Stimulated activated naive CD8-positive, alpha-beta T cell treated with anti-CD3 and anti-CD28 coated beads, Interleukin-15, Interleukin-2, amounts not matched to agents 100 U/mL and 50 U/mL, for 24 hours (primary cell): ENCODE measurements around the gene CHRNA1.

Experiments used
- ATAC-seq: fragments of 150-1000 bp; cut with Tn5 transposase; one replicate; pipeline ENCODE4 v1.10.0; 2021
- DNase-seq: peaks from one replicate; pipeline ENCODE4 v3.0.0; 2021

CHRNA1 gene

GRCh38 chr2:174759381-174760065 is 4.7 kb downstream of the CHRNA1 start:
- no peak for DNase-seq

GRCh38 chr2:174756743-174757142 is 7.5 kb downstream of the CHRNA1 start:
- DNase-seq (no peak), ATAC-seq (no peak)

More at GRCh38 chr2:174759381-174760065, 4.7 kb downstream of the CHRNA1 start:
- no peak for ATAC-seq

GRCh38 chr2:174753038-174753633 is 11.1 kb downstream of the CHRNA1 start:
- peak; percentile 56 for ATAC-seq
- DNase-seq = peak; percentile 31

GRCh38 chr2:174752403-174753037 is 11.8 kb downstream of the CHRNA1 start:
- ATAC-seq = peak; percentile 69
- DNase-seq = no peak

- ATAC-seq (peak; percentile 37), DNase-seq (peak; percentile 55)
These were observed 13.3 kb downstream of the CHRNA1 start for GRCh38 chr2:174750923-174751441.

GRCh38 chr2:174749793-174750192 is 14.5 kb downstream of the CHRNA1 start:
- ATAC-seq = no peak
- DNase-seq = no peak

GRCh38 chr2:174748948-174749347 is 15.3 kb downstream of the CHRNA1 start:
- ATAC-seq = peak; percentile 25

GRCh38 chr2:174745142-174745541 is 19.1 kb downstream of the CHRNA1 start:
- DNase-seq (no peak), ATAC-seq (no peak)

More at GRCh38 chr2:174748948-174749347, 15.3 kb downstream of the CHRNA1 start:
- DNase-seq = peak; percentile 79

- DNase-seq (no peak), ATAC-seq (no peak)
These were observed 20.2 kb downstream of the CHRNA1 start for GRCh38 chr2:174744111-174744510.

GRCh38 chr2:174740721-174741120 is 23.6 kb downstream of the CHRNA1 start:
- no peak for ATAC-seq
- DNase-seq = no peak

GRCh38 chr2:174738841-174739240 is 25.4 kb downstream of the CHRNA1 start:
- ATAC-seq (no peak), DNase-seq (no peak)

- ATAC-seq (no peak), DNase-seq (no peak)
These were observed 32.7 kb downstream of the CHRNA1 start for GRCh38 chr2:174731546-174731945.

GRCh38 chr2:174730698-174731018 is 33.6 kb downstream of the CHRNA1 start:
- no peak for ATAC-seq
- no peak for DNase-seq

GRCh38 chr2:174729797-174730697 is 34.2 kb downstream of the CHRNA1 start:
- DNase-seq (peak; percentile 72), ATAC-seq (peak; percentile 94)

- DNase-seq (no peak), ATAC-seq (no peak)
These were observed 36.2 kb downstream of the CHRNA1 start for GRCh38 chr2:174728096-174728495.

GRCh38 chr2:174726212-174726611 is 38.1 kb downstream of the CHRNA1 start:
- ATAC-seq = no peak

GRCh38 chr2:174722942-174723592 is 41.2 kb downstream of the CHRNA1 start:
- DNase-seq (no peak), ATAC-seq (no peak)

More at GRCh38 chr2:174726212-174726611, 38.1 kb downstream of the CHRNA1 start:
- no peak for DNase-seq

GRCh38 chr2:174719016-174719415 is 45.3 kb downstream of the CHRNA1 start:
- no peak for ATAC-seq
- DNase-seq = no peak

- DNase-seq (no peak), ATAC-seq (no peak)
These were observed 45.7 kb downstream of the CHRNA1 start for GRCh38 chr2:174718591-174718990.

GRCh38 chr2:174717916-174718315 is 46.4 kb downstream of the CHRNA1 start:
- no peak for ATAC-seq
- no peak for DNase-seq

- ATAC-seq (peak; percentile 80), DNase-seq (peak; percentile 14)
These were observed 47.0 kb downstream of the CHRNA1 start for GRCh38 chr2:174717273-174717672.

GRCh38 chr2:174716785-174717184 is 47.5 kb downstream of the CHRNA1 start:
- DNase-seq (no peak), ATAC-seq (peak; percentile 20)
